Retinal pigment epithelial cell (primary cell): ENCODE measurements around the gene STMN3.
A peak's percentile ranks its signal among the peaks of the same experiment; 100 is the strongest.

ENCODE experiments used
- DNase-seq: peaks from one replicate; pipeline ENCODE4 v3.0.0-alpha.2; 2010; ENCODE audit warnings: low read depth
- H3K4me3 ChIP-seq: 2 replicates; pipeline ENCODE4 v1.5.1; 2011; ENCODE audit warnings: mild to moderate bottlenecking, low read length, control low read depth, moderate library complexity
- CTCF ChIP-seq: conservative IDR thresholded peaks from 2 replicates; pipeline ENCODE4 v1.5.1; 2011; ENCODE audit warnings: low read depth, low read length, control low read depth, inconsistent platforms

The STMN3 gene

GRCh38 chr20:63627129-63627750 is 26.0 kb downstream of the STMN3 start:
- no peak for TF ChIP-seq CTCF
- DNase-seq, result peak; percentile 56
- peak overlapping the region; percentile 78 for H3K4me3 ChIP-seq

- no peak for DNase-seq
- no peak for TF ChIP-seq CTCF
- H3K4me3 ChIP-seq, result peak within 1 kb of the TSS; percentile 78
Measured at GRCh38 chr20:63626424-63627128, 26.6 kb downstream of the STMN3 start, which contains the start of gene GMEB2. Gene GMEB2, minus strand, starts transcription at chr20:63627101. Its CDS starts 7,704 bp downstream, at chr20:63619397.

- TF ChIP-seq CTCF, result no peak
- H3K4me3 ChIP-seq, result peak overlapping the region; percentile 66
- no peak for DNase-seq
Measured at GRCh38 chr20:63625771-63626423, 27.3 kb downstream of the STMN3 start.

- no peak for DNase-seq
- TF ChIP-seq CTCF, result no peak
- no peak overlapping the region for H3K4me3 ChIP-seq
Measured at GRCh38 chr20:63624486-63624885, 28.7 kb downstream of the STMN3 start.

GRCh38 chr20:63622732-63623131 is 30.5 kb downstream of the STMN3 start:
- no peak overlapping the region for H3K4me3 ChIP-seq
- DNase-seq, result no peak
- no peak for TF ChIP-seq CTCF

GRCh38 chr20:63622096-63622495 is 31.1 kb downstream of the STMN3 start:
- H3K4me3 ChIP-seq, result no peak overlapping the region
- no peak for TF ChIP-seq CTCF
- DNase-seq, result no peak
